ENCODE results near the gene CDR2L.
"Not testable (repeated sequence)": the region's sequence is repeated elsewhere in the genome, so short reads cannot be mapped to it uniquely, and the experiment has no call there.

CDR2L gene

GRCh38 chr17:74981318-74981978 is 6.0 kb upstream of the CDR2L start:
- no peak for DNase-seq (ENCODE audit: low read depth, low spot score)

GRCh38 chr17:74981979-74982662 is 5.3 kb upstream of the CDR2L start:
- peak; percentile 57 for DNase-seq (ENCODE audit: low read depth, low spot score)

GRCh38 chr17:74982663-74983313 is 4.6 kb upstream of the CDR2L start:
- not testable (repeated sequence) for DNase-seq (ENCODE audit: low read depth, low spot score)

- no peak for DNase-seq (ENCODE audit: low read depth, low spot score)
Measured at GRCh38 chr17:74986206-74986576, 1.2 kb upstream of the CDR2L start.

- DNase-seq (ENCODE audit: low read depth, low spot score): no peak
Measured at GRCh38 chr17:74987909-74988711, 678 bp downstream of the CDR2L start.

- no peak for DNase-seq (ENCODE audit: low read depth, low spot score)
Measured at GRCh38 chr17:74990581-74991105, 3.2 kb downstream of the CDR2L start.

- DNase-seq (ENCODE audit: low read depth, low spot score): no peak
Measured at GRCh38 chr17:74992223-74992622, 4.8 kb downstream of the CDR2L start.

GRCh38 chr17:74994440-74994839 is 7.0 kb downstream of the CDR2L start:
- DNase-seq (ENCODE audit: low read depth, low spot score): no peak

- DNase-seq (ENCODE audit: low read depth, low spot score): no peak
Measured at GRCh38 chr17:74995847-74996246, 8.4 kb downstream of the CDR2L start.

- no peak for DNase-seq (ENCODE audit: low read depth, low spot score)
Measured at GRCh38 chr17:74998783-74999182, 11.4 kb downstream of the CDR2L start.

- no peak for DNase-seq (ENCODE audit: low read depth, low spot score)
Measured at GRCh38 chr17:74999523-74999922, 12.1 kb downstream of the CDR2L start.

GRCh38 chr17:75001915-75002843 is 14.7 kb downstream of the CDR2L start:
- no peak for DNase-seq (ENCODE audit: low read depth, low spot score)

- no peak for DNase-seq (ENCODE audit: low read depth, low spot score)
Measured at GRCh38 chr17:75003070-75003956, 15.9 kb downstream of the CDR2L start.

GRCh38 chr17:75003957-75004355 is 16.5 kb downstream of the CDR2L start:
- DNase-seq (ENCODE audit: low read depth, low spot score): no peak

- no peak for DNase-seq (ENCODE audit: low read depth, low spot score)
Measured at GRCh38 chr17:75004371-75004770, 16.9 kb downstream of the CDR2L start.

GRCh38 chr17:75005291-75005690 is 17.9 kb downstream of the CDR2L start:
- no peak for DNase-seq (ENCODE audit: low read depth, low spot score)

GRCh38 chr17:75006084-75006483 is 18.7 kb downstream of the CDR2L start:
- not testable (repeated sequence) for DNase-seq (ENCODE audit: low read depth, low spot score)

- no peak for DNase-seq (ENCODE audit: low read depth, low spot score)
Measured at GRCh38 chr17:75006653-75007052, 19.2 kb downstream of the CDR2L start.

GRCh38 chr17:75008373-75008772 is 20.9 kb downstream of the CDR2L start:
- DNase-seq (ENCODE audit: low read depth, low spot score): no peak

Measured in activated CD4-positive, CD25-positive, alpha-beta regulatory T cell treated with anti-CD3 and anti-CD28 coated beads, Interleukin-2, amount 50 U/mL, for 16 hours (primary cell).